Stimulated activated CD8-positive, alpha-beta memory T cell treated with anti-CD3 and anti-CD28 coated beads, Interleukin-12 subunit alpha, Interleukin-12 subunit beta, amount 100 ng/mL, for 24 hours (primary cell): ENCODE measurements around the gene CELF2.

Source experiments
- DNase-seq: peaks from one replicate; pipeline ENCODE4 v3.0.0-alpha.2; 2020; ENCODE audit errors: extremely low read depth

CELF2 gene

GRCh38 chr10:11154849-11155498 lies 137.3 kb downstream of the CELF2 start:
- no peak for DNase-seq

DNA sequence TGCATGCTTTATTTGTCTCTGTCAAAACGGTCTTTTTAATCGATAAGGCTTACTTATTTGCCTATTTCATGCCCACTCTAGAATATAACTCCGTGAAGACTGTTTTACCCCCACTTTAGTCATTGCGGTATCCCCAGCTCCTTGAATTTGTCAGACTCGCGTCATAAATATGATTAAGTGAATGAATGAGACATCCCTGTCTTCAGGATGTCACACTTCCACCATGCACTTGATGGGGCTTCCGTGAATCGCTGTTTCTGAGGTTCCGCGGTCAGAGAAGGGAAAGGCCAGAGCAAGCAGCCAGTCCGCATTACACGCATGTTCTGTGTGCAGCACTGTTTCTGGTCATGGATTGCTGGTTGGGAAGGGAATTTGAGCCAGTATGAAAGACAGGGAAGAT lies 138.8 kb downstream of the CELF2 start:
- no peak for DNase-seq

DNA sequence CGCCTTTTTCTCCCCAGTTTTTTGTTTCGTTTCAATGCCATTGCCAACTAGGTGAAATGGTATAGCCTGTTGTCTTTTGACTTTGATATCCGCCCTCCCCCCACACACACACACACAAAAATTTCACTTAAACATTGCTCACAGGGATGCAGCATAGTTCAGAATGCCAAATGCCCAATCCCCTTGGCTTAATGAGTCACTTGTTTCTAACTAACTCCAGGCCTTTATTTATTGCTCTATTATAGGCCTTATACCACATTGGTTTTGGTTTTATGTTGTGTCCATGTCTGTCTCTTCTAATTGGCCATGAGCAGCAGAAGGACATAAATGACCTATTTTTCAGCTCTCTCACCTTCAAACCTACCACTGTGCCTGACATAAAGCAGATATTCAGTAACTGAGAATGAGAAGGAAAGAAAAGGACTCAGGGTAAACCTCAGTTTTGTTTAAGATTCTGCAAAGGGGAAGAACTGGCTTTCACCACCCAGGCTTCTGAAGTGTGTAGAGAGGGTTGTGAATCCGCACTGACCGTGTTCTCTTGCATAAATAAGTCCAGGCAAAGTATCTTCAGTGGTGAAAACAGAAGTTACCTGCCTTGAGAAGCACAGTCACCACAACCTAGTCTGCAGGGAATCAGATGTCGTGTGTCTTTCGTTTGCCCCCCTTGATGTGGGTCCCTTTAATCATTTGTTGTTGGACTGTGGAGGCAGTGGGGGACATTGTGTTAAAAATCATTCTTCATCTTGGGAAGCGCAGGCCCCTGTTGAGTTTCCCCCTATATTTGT lies 139.8 kb downstream of the CELF2 start:
- DNase-seq, result no peak

- DNase-seq, result no peak
Observed at GRCh38 chr10:11158080-11158479, 140.4 kb downstream of the CELF2 start.

- no peak for DNase-seq
Observed at GRCh38 chr10:11159543-11160215, 142.0 kb downstream of the CELF2 start.

DNA sequence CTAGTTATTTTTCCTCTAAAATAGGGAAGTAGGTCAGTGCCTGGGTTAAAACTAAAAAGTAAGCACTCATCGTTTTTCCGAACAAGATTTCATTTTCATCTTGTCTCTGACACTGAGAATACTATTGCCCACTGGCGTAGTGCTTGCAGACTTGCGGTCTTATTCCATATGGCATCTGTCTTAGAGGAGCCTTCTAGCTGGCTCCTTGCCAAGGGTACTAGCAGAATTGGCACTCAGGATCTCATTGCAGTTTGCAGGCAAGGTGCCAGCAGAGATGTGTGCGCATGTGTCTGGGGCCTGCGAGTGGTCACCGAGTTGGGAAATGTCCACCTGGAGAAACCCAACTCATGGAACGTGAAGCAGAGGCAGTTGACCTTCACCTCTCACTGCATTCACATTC lies 143.4 kb downstream of the CELF2 start:
- no peak for DNase-seq

DNA sequence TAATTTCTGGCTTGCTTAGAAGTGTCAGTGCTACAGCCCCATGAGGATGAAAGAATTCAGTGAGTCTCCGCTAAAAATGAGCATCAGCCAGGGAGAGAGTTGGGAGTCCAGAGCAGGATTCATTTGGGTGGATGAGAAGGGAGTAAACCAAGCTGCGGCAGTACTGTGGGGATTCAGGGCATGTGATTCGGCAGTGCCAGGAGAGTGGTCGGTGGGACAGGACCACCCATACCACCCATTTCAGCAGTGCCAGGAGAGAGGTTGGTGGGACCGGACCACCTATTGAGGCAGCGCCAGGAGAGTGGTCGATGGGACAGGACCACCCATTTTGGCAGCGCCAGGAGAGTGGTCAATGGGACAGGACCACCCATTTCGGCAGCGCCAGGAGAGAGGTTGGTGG lies 144.2 kb downstream of the CELF2 start:
- DNase-seq, result no peak

GRCh38 chr10:11162828-11163599 lies 145.3 kb downstream of the CELF2 start:
- no peak for DNase-seq

DNA sequence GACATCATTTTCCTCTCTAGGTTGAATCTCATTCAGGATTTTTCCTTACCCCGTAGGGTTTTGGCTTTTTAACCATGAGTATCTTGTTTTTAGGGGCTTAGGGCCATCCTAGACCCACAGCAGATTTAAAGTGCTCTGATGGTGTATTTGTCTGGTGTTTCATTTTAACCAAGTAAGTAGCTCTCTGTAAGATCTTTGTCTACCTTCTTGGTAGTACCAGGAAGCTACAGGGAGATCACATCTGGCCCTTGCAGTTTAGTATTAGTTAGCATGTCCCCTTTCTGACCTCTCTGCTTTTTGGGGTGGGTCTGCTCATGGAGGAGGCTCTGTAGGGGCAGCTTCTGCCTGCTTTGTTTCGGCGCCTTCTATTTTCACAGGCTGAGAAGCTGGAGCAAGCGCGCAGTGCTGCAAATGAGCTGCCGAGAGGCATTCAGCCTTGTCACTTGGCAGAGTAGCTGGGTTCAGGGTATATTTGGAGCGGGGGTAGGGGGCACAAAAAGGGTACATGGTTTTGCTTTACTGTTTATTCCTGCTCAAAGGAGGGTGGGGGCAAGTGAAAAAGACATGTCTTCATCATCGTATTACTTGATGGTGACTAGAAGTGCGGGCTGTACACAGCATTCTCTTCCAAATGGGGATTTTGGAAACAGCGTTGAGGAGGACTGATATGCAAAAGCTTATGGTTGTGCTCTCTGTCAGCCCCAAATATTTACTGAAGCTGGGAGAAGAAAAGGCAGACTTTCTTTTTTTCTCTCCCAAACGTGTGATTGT lies 146.3 kb downstream of the CELF2 start:
- no peak for DNase-seq

GRCh38 chr10:11164551-11164802 lies 146.8 kb downstream of the CELF2 start:
- no peak for DNase-seq

- DNase-seq, result no peak
Observed at GRCh38 chr10:11164803-11165590, 147.3 kb downstream of the CELF2 start.

DNA sequence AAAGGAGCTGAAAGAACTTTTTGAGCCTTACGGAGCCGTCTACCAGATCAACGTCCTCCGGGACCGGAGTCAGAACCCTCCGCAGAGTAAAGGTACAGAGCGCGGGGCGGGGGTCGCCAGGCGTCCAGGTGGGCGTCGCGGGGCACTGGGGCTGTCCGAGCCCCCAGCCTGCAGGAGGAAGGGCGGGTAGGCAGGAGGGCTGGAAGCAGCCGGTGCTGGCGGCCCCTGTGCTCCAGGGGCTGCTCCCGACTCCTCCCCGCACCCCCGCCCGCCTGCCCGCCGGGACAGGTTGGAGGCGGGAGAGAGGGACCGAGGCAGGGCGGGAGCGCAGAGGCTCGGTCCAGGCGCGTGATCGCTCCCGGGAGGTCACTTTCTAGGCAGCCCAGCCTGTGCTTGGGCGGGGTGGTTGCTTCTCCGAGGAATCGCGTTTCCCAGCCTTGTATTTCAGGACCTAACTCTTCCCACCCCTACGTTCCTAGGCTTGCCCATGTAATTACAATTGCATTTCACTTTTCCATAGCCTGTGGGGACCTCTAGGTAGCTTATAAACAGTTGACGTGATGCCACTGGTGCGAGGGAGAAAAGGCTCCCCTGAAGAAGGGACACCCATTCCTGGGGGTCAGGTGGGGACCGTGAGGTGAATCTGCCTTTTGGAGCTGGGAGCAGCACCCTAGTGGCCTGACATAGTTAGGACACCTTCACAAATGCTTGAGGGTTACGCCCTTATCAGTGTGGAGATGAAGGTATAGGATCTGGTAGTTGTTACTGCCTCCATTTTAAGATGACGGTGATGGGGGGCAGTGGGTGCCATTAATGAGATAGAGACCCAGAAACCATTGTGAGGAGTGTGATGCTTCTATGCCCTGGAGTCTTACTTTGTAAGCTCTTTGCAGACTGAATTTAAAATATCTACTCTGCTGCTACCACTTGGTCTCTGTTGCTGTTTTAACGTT lies 148.2 kb downstream of the CELF2 start:
- no peak for DNase-seq

DNA sequence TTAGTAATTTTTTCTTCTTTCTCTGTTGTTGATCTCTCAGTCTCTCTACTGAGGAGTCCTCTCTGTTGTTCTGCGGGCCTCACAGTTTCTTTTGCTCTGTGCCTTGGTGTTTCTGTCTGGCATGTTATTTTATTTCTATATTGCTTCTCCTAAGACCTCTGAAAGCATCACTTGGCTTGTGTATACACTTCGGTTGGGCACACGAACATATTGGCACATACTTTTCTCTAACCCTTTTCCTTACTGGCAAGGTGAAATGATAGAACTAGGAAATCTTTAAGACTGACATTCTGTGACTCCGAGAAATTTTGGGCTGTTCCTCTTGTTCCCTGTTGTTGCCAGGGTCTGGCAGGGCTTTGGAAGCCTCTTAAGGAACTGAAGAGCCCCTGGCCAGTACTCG lies 148.9 kb downstream of the CELF2 start:
- no peak for DNase-seq

DNA sequence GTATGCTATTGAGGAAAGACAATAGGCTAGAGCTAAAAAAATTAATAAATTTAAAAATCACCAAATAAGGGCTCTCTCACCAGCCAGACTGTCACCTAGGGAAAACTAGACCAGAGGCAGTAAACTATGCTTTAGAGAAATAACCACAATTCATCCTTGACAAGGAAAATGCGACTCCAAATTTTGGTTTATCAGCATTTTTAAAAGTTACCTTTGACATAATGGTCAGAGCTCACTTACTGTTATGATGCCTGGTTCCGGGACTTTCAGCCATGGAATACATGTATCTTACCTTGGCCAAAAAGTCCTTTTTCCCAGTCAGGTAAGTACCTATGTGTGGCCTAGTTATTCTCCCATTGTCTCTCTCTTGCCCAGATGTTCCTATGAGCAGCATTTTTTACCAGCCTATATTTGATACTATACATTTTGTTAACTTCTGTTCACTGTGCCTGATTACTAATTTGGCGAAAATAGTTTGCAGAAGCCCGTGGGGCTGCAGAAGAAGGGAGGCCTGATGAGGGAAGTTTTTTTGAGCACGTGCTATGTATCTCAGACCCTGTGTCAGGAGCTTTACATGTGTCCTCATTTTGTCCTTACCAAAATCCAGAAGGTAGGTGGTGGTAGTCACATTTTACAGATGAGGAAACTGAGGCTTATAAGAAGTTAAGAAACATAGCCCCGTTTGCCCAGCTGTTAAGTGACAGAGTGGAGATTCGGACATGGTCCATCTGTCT lies 149.7 kb downstream of the CELF2 start:
- DNase-seq, result no peak

- no peak for DNase-seq
Observed at GRCh38 chr10:11168423-11169090, 150.9 kb downstream of the CELF2 start.

DNA sequence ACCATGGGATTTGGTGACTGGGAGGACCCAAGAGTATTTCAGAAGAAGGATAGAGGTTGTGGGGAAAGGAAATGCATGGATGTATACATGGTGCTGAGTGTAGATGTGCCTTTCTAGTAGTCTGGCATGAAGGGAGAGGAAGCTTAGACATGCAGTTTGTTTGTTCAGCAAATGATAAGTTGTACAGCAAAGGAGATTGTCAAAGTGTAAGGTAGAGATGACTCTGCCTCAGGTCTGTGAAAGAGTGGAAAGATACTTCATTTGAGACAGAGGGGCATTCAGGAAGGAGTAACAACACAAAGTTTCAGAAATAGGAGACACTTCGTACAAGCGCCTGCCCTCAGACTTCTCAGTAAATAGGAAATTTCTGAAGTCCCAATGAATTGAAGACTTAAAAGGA lies 152.3 kb downstream of the CELF2 start:
- DNase-seq, result no peak

DNA sequence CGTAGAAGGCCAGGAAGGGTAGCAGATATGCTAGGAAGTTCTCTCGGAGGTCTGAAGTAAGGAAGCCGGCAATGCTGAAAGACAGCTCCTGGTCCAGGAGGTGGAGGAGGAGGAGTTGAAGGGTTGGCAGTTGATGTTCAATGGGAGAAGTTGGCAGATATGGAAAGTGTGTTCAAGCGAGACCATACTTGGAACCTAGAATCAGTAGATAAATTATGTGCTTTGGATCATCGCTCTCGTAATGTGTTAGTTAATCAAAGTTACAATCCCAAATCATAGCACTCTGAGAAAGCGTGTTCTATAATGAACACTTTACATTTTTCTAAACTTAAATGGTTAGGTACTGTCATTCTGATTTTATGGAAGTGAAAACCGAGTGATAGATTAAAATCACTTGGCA lies 152.9 kb downstream of the CELF2 start:
- no peak for DNase-seq

DNA sequence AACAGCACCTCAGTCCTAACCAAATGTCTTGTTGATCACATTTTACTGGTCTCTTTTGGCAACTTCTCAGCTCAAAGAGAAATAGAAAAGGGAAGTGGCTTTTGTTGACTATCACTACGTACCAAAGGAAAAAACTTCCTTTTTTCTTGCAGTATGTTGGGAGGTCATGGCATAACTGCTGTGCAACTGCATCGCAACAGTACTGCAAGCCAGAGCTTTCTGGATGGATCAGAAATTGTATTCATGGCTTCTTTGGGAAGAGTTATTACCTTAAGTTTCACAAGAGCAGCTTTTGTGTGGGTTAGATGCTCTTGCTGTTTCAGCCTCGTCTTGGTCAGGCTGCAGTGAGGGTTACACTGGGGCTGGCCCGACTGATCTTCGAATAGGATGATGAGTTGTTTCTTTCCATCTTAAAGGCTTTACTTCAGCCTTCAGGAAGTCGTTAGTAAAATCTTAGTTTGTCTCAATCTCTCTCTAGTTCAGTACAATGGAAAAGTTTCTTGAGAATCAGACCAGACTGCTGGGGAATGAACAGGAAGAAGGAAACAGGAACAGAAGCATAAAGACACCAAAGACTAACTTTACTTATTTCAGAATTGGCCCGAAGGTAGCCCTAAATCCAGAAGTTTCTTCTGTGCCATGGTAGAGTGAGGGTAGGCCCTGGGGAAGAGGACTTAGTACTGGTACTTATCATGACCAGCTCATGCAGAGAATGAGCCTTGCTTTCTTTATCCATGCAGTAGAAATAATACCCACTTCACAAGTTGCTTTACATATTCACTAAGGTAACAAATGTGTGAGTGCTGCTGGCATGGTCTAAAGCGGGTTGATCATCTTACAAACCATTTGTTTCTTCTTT lies 153.6 kb downstream of the CELF2 start:
- no peak for DNase-seq
